Inferior parietal cortex (tissue), 1 donor: Measurements from ENCODE around the gene LBH.

Experiments
- DNase-seq: peaks from one replicate; pipeline ENCODE4 v3.0.0-alpha.2; 2016; ENCODE audit errors: extremely low spot score

The LBH gene

DNA sequence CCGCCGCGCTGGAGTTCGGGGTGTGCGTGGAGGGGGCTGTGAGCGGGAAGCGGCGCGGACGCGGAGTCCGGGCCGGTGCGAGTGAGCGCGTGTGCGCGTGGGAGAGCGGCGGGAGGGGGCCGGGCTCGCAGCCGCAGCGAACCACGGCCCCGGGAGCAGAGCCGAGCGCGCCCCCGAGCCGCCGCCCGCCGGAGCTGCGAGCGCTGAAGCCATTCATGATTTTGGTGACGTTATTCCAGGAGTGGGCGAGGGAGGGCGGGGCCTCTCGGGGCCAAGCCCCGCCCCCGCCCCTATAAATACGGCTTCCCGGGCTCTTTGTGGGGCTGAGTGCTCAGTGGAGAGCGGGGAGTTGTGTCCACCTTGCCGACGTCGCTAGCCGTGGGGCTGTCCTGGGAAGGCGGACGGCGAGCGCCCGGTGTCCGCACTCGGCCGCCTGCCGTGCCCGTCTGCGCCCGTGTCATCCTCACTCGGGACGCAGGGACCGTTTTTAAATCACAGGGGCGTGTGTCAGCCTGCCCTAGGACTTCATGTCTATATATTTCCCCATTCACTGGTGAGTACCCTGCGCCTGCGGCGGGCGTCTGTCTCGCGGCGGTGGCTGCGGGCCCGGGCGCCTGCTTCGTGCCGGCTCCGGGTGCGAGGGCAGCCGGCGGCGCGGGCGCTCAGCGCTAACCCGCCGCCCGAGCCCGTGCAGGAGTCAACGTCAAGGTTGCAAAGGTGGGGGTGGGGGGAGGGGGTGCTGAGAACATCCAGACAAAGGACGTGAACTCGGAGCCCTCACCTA, at the start of gene LBH:
TSS of gene LBH (plus strand) at position 323 of the 784 bp plus-strand sequence. CDS start at position 528, 205 bp downstream.
- DNase-seq = peak; percentile 62

DNA sequence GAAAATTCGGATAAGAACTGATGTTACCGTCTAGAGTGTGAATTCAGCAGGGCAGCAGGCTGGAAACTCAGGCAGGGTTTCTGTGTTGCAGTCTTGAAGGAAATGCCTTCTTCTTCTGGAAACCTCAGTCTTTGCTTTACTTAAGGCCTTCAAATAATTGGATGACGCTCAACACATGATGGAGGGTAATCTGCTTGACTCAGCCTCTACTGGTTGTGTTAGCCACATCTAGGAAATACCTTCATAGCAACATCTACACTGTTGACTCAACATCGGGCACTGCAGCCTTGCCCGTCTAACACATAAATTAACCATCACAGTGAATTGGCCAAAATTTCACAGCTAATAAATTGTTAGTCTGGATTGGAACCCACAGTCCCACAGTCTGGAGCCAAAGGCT, 47.3 kb upstream of the LBH start:
- no peak for DNase-seq

DNA sequence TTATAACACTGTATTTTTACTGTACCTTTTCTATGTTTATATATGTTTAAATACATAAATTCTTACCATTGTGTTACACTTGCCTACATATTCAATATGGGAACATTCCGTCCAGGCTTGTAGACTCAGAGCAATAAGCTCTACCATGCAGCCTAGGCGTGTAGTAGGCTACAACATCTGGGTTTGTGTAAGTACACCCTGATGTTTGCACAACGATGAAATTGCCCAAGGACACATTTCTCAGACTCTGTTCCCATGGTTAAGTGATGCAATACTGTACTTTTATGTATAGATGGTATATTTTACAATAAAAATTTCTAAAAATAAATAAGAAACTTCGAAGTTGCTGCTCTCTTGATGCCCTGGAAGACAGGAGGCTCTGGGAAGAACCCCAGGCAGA, 46.2 kb upstream of the LBH start:
- no peak for DNase-seq

DNA sequence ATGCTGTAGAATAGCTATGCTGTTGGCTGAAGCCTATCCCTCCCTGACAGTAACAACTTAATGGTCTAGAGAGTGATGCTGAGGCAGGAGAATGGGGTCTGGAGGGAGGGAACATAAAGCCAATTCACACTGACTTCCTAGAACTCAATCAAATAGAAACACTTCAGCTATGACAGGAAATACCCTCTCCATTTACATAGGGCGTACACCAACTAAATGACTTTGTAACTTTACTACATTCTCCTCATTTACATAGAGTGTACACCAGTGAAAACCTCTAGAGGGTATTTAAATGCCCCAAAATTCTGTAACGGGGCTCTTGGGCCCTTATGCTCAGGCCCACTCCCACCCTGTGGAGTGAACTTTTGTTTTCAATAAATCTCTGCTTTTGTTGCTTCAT, 43.0 kb upstream of the LBH start:
- DNase-seq = no peak

DNA sequence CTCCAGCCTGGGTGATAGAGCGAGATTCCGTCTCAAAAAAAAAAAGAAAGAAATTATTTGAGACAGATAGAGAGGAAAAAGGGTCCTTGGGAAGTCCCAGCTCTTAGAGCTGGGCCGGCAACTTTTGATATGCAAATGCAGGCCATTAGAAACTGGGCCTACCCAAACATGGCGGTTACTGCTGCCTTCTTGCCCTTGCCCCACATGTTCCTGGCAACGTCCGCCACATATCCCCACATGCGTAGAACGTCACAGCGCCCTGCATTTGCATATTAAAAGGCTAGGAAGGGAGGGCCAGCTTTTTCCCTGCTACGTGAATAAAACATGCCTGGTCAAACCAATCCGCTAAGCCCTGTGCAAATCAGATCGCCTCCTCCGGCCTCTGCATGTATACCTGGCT, 40.7 kb upstream of the LBH start:
- DNase-seq = no peak

DNA sequence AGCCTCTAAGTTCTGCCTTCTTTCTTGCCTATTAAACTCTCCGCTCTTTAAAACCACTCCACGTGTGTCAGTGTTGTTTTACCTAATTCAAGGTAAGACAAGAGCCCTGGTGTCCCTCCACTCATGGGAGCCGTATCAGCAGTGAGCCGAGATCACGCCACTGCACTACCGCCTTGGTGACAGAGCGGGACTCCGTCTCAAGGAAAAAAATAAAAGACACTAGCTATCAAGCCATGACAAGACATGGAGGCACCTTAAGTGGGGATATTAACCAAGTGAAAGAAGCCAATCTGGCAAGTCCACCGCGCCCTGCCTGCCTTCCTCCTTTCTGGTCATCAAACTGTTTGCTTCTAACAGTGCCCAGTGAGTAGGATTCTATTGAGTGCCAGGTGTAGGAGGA, 40.2 kb upstream of the LBH start:
- no peak for DNase-seq

DNA sequence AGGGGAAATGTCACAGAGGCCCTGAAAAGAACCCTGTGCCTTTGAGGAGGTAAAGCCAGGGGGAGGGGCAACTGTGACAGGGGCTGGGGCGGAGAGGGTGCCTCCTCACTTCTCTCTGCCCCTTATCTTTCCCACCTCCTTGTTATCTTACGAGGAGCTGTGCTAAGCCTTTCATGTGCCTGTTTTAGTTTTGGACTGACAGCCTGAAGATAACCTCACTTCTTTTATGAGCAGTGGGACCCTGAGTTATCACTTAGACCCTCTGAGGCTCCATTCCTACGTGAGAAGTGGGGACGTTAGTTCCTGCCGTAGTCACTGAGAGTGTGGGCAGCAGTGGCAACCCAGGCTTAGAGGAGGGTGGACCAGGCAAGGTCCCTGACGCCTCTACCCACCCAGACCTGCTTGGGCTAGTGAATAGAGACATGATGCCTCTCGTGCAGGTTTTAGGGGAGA, 39.5 kb upstream of the LBH start:
- DNase-seq = no peak

DNA sequence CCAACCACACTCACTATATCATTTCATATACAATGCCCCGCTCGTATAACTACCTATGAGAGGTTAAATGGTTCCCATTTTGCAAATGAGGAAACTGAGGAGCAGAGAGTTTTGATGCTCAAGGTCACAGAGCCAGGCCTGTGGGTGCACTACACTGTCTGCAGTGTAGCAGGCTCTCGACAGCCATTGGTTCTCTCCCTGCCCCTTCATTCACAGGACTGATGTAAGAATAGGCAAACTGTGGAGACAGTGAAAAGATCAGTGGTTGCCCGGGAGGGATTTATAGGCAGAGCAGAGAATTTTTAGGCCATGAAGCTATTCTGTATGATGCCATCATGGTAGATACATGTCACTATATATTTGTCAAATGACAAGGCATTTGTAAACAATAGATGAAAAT, 39.0 kb upstream of the LBH start:
- no peak for DNase-seq

DNA sequence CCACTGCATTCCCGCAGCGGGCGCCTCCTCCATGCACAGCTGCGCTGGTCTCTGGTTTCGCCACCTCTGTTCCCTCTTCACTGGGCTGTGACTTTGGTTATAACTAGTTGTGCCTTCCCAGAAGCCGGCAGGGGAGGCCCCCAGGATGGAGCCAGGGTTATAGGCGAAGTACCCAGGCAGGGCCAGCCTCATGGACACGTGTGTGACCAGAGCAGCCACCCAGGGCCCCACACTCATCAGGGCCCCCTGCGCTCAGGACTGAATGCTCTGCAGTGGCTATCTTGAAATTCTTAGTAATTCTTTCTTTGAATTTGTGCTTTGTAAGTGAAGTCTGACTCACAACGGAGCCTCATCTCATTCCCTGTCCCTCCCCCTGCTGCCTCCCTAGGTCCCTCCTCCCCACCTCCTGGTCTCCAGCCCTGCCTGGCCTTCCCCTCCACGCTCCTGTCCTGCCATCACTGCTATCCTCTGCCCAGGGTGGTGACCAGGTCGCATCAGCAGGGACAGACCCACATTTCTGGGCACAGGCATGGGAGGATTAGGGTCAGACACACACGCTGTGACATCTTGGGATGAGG, 38.1 kb upstream of the LBH start:
- DNase-seq = no peak

DNA sequence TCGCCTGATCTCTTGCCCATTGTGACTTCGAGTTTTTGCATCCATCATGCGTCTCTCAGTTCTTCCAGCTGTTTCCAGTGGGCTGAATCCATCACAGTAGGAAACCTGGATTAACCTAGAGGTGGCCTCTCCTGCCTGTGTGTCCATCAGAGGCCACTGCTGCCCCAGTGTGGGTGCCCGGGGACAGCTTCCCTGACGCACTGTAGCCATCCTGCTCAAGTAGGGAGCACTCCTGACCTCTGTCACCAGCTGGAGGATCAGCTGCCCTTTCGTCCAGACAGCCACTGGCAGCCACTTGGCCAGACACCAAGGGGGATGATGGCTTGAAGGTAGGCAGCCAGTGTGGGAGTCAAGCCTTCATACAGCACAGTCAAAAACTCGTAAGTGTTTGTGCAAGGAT, 36.9 kb upstream of the LBH start:
- no peak for DNase-seq

DNA sequence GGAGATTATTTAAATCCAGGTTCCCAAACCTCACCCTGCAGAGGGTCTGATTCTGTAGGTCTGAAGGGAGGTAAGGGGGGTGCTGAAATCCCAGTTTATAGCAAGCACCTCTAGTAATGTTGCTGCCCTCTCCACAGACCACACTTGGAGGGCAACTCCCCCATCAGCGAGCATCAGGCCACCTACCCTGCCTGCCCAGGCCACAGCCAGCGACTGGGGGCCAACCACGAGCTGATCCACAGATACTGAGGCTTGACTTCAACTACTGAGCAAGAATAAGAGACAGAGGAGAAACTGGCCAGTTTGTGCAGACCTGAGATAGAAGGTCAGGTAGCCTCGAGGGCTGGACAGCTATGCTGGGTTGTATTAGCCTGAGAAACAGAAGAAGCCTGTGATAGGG, 36.3 kb upstream of the LBH start:
- DNase-seq = no peak

DNA sequence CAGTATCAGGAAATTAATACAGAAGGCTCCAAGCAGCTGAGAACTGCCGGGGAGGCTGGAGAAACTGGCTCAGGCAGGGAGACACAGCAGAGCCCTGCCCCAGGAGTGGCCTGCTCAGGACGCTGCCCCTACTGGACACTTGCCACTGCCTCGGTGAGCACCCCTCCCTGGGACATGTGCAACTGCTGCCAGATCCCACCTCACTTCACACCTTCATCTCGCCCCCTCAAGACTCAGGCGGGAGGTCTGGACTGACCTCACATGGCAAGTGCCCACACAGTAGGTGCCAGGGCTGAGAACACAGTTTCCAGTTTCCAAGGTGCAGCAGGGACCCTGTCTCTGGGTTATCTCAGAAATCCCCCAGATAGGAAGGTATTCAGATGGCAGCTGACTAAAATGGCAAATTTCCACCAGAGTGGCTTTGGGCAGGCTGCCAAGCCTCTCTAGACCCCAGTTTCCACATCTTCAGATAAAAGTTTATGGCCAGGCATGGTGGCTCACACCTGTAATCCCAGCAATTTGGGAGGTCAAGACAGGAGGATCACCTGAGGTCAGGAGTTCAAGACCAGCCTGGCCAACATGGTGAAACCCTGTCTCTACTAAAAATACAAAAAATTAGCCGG, 33.7 kb upstream of the LBH start:
- no peak for DNase-seq

DNA sequence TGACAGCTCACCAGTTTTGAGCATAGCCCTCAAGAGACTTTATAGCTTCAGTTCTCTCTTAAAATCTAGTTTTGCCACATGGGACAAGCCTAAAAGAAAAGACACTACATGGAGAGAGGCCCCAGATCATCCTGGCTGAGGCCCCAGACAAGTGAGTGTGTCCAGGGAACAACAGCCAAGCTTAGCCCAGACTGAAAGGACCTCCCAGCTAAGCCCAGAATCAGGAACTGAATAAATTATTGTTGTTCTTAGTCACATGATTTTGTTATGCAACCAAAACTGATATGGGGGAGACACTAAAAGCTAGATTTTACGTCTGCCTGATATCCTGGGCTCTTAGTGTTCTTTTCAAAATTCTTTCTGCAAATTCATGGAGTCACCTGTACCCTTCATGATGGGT, 29.3 kb upstream of the LBH start:
- peak; percentile 32 for DNase-seq

DNA sequence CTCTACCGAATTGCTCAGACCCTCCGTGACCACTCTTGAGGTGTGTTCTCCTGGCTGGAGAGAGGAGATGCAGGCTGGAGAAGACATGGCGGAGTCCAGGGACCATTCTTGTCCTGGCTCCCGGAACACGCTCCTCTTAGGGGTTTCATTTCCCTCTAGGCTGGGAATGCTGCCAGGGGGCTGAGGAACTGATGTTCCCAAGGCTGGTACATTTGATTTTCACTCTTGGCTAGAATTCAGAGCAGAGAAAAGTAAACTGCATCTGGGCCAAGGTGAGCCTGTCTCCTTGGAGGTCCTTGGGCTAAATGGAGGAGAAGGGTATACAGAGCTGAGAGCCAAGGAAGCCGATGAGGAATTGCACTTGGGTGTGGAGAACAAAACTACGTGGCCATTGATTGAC, 28.2 kb upstream of the LBH start:
- no peak for DNase-seq

DNA sequence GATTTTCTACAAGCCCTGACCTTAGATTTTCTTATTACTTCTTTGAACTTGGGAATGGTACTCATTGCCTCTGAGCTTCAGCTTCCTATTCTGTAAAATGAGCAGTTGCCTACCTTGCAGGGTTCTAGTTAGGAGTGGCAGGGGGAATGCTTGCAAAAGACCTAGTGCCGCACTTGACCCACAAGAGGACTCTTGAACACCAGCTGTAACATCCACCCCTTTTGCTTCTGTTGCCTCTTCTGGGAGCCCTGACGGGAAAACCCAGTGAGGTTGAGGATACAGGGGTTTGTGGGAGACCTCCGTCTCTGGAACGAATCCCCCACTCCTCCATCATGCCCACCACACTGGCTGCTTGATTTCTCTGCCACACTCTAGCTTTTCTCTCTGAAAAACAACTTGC, 27.1 kb upstream of the LBH start:
- no peak for DNase-seq

DNA sequence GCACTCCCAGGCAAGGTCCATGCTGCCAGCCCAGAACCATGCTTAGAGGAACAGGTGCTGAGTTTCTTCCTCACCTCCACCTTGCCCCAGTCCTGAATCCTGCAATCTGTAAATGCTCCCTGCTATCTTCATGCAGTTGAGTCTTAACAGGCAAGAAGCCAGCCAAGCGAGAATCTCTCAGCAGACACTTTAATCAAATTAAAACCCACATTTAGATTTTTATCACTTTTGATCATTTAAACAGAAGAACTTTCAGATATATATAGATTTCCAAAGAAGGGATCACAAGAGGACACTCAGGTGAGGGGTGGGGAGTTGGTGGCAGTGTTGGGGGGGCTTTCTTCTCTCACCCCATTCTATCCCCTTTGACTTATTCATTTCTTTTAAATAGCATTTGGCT, 25.9 kb upstream of the LBH start:
- DNase-seq = no peak

DNA sequence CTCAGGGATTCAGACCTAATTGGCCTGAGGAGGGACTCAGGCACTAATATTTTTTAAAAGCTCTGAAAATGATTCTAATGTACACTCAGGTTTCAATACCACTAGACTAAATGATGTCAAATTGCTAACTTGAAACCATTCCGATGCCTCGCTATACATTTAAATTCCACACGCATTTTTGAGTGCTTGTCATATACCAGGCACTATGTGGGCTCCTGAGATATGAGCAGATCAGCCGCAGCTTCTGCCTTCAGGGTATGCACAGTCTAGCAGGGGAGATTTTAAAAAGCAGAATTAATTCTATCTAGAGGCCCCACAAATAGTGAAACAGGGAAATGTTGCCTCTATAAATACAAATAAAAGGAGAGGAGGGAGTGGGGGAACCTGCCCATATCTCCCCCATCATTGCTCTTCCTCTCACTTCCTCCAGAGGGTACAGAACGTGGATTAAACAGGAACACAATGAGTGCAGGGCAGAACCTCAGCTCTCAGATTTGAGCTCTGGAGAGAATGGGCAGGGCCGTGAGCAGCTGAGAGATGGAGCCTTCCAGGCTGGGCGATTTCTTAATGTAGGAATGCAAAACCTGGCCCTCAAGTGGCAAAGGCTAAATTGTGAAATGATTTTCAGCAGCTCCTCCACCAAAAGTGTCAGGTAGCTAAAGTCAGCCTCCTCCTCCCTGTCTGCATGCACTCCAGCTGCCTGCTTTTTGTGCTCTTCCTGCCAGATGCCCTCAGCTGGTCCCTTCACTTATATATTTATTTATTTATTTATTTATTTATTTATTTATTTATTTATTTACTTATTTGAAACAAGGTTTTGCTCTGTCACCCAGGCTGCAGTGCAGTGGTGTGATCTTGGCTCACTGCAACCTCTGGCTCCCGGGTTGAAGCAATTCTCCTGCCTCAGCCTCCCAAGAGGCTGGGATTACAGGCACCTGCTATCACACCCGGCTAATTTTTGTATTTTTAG, 24.6 kb upstream of the LBH start:
- no peak for DNase-seq

DNA sequence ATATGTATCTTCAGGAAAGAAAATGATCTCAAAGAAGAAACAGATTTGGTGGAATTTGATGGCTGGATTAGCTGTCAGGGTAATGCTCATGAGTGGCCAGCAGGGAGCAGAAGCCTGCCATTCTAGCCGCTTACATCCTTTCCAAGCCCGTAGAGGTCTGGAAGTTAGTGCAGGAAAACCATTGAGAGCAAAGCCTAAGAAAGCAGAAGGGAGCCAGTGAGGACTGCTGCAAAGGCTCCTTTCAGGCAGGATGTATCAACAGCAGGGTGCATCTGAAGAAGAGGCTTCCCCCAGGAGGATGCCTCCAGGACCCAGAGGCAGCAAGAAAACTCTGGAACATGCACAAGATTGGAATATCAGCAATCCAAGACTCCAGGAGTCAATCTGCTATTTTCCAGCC, 22.9 kb upstream of the LBH start:
- peak; percentile 77 for DNase-seq

DNA sequence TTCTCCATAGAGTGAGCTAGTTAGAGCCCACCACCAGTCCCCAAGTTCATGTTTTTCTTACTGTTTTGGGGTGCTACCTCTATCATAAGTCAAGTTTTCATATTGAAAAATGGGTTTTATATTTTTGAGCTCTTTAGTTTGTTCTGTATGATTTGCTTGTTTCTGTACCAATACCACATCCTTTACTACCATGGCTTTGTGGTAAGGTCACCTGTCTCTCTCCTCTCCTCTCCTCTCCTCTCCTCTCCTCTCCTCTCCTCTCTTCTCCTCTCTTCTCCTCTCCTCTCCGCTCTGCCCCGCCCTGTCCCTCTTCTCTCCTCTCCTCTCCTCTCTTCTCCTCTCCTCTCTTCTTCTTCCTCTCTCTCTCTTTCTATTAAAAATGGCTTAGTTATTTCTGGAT, 22.1 kb upstream of the LBH start:
- no peak for DNase-seq

DNA sequence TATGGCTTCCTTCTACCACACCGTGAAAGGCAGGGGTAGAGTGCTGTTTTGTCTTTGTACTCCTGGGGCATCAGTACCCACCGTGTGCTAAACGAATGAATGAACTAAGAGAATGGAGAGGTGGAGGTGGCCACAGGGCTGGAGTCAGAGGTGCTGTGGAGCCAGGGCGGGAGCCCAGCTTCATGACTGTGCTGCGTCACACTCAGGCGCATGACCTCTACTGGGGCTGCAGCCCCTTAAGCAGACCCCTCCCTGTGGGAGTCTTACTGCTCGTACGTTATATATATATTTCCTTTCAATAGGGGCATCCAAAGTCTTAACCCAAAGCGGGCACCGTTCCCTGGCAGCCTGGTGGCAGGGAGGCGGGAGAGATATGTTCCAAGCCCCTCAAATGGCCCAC, 18.0 kb upstream of the LBH start:
- DNase-seq = no peak

DNA sequence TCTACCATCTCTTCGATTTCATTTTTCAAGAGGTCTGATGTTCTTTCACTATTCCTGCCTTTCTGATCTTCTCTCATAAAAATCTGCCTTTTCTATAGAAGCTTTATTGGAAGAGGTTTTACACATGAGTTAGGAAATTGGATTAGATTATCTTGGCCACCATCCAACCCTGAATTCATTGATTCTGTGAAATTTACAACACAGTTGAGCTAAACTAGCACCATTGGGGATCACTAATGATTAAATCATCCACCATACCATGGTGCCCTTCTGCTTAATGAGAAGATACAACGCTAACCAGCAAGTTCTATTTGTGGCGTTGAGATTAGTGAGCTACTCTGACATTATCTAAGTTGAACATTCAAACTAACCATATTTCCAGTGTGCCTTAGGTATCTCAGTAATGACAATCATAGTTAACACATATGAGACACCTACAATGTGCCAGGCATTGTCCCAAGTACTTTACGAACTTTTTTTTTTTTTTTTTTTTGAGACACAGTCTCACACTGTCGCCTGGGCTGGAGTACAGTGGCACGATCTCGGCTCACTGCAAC, 17.3 kb upstream of the LBH start:
- DNase-seq = no peak

DNA sequence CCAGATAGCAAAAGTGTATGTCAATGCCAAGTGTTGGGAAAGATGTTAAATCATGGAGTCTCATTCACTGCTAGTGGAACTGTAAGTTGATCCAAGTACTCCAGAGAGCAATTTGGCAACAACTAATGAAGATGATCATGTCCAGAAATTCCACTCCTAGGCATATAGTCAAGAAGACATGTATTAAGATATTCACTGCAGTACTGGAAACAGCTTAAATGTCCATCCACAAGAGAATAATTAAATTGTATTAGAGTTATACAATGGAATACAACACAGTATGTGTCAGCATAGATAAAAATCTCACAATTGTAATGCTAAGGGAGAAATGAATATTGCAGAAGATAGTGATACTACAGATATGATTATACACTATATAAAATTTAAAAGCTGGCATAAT, 15.2 kb upstream of the LBH start:
- DNase-seq = no peak
